T-helper 1 cell (primary cell): ENCODE measurements around the gene ZC3H18.
A peak's percentile ranks its signal among the peaks of the same experiment; 100 is the strongest.

Experiments
- DNase-seq, 5 donors: peaks; one replicate each; pipeline ENCODE4 v3.0.0-alpha.2; 2012 to 2020

ZC3H18 gene

DNA sequence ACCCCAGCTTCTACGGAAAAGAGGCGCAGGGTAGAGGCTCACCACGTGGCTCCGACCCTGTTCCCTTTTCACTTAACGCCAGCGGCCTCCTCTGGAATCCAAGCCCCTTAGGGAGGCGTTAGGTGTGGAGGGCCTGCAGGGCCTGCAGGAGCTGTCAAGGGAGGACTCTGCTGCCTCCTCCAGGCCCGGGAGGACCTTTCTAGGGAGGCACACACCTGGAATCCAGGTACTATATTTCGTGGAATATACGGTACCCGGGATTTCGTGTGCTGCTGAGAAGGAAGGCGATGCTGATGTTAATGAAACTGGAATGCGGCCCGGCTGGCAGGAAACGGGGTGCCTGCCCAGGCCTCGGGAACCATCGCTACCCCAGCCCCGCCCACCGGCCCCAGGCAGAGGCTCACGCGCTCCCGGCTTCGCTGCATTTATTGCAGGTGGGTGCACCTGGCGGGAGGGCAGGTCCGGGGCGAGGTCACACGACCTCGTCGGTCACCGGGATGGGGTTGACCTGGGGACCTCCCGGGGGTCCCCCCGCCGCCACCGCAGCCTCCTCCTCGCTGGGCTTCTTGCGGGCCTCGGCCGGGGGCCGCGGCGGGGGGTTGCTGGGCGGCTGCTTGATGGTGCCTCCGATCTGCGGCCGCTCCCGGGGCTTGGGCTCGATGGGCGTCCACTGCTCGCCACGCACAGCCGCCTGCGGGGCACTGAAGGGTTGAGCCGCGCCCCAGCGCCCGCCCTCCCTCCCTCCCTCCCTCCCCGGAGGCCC is 72.9 kb downstream of the ZC3H18 start:
- DNase-seq, result no peak

DNA sequence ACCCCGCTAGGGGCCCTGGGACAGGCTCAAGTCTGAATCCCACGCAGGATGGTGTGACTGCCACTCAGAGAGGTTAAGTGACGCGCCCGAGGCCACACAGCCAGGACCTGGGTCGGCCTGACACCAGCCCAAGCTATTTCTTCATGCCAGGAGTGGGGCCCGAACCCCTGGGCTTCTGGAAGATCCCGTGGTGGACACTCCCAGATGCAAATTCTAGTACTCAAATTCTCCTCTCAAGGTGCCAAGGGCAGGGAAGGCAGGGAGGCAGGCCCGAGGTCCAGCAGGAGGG is 73.4 kb downstream of the ZC3H18 start:
- no peak for DNase-seq

- no peak for DNase-seq
These were observed 75.3 kb downstream of the ZC3H18 start for GRCh38 chr16:88645455-88645854.

- no peak for DNase-seq
These were observed 75.7 kb downstream of the ZC3H18 start for GRCh38 chr16:88645941-88646340.

DNA sequence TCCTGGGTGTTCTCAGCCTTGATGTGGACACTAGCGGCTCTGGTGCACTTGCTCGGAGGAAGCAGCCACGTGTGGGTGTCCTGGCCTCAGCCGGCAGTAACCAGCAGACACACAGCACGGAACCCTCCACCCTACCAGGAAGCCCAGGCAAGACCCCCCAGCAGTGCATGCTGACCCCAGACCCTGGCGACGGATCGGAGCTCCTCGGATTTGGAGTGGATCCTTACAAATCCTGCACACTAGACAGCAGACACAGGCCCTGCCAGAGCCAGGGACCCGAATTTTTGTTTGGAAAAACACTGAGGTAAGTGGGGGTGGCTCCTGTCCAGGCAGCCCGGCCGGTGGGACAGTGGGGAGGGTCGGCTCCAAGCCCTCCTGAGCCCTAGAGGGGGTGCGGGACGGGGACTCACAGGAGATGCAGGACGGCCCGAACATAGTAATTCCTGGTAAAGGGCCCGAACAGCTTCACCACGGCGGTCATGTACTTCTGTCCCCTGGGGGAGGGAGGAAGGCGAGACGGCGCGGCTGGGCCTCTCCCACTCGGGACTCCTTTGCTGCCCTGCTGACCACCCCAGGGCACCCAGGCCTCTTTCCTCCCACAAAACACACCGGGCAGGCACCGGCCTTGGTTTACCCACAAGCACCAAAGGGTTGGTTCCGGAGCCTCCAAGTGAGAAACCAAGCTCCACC is 76.3 kb downstream of the ZC3H18 start:
- DNase-seq, result no peak

DNA sequence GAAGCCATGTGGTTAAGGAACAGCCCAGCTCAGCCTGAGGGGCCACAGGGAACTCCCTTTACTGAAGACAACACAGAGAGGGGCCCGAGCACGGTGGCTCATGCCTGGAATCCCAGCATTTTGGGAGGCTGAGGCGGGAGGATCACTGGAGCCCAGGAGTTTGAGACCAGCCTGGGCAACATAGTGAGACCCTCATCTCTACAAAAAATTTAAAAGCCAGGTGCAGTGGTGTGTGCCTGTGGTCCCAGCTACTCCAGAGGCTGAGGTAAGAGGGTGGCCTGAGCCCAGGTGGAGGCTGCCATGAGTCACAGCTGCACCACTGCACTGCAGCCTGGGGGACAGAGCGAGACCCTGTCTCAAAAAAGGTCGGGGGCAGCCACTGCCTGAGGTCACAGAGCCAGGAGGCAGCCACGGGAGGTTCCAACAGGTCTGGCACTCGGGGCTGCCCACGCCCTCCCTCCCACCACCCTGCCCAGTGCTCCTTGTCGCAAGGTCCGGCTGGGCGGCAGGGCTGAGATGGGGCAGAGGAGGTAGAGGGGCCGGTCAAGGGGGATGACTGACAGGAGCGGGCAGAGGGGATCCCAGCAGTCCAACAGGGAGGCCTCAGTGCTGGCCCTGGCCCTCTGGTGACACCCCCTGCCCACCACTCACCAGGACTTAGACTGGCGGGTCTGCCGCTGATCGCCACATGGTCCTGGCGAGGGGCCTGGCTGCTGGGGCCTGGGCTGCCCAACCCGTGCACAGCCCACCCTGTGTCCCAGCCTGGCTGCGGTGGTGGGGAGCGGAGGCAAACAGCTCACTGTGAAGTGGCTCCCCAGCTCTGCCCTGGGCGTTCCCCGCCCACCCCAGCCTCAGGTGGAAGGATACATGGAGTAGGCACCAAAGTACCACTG is 77.2 kb downstream of the ZC3H18 start:
- DNase-seq, result no peak

DNA sequence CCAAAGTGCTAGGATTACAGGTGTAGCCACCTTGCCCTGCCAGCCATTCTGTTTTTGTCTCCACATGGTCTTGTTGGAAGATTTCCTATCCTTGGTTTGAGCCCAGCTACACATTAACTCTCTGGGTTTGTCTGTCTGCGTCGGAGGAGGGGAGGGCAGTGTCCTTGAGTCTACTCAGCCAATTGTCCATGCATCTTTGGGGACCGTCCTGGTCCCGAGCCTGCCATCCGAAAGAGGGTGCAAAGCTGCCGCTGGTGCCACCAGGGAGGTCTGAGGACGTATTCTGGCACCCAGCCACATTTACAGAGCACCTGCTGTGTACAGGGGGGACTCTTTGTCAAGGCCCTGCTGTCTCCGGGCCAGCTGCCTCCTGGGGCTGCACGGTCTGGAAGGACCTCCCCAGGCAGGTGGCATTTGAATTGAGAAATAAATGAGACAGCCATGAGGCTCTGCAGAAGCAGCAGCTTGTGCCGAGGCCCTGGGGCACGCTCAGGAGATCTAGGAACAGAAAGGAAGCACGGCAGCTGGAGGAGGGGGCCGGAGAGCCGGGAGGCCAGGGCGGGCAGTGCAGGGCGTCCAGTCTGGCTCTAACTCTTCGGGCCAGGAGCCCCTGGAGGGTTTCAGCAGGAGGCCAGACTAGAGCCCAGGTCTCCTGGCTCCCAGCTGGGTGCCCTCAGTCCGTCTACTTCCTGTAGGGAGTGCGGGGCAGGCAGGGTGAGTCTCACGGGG is 79.2 kb downstream of the ZC3H18 start:
- DNase-seq, result no peak

- DNase-seq, result peak in 3 of 5 donors; percentile 17 to 53 (median 25)
These were observed 79.9 kb downstream of the ZC3H18 start for GRCh38 chr16:88649924-88650748.

DNA sequence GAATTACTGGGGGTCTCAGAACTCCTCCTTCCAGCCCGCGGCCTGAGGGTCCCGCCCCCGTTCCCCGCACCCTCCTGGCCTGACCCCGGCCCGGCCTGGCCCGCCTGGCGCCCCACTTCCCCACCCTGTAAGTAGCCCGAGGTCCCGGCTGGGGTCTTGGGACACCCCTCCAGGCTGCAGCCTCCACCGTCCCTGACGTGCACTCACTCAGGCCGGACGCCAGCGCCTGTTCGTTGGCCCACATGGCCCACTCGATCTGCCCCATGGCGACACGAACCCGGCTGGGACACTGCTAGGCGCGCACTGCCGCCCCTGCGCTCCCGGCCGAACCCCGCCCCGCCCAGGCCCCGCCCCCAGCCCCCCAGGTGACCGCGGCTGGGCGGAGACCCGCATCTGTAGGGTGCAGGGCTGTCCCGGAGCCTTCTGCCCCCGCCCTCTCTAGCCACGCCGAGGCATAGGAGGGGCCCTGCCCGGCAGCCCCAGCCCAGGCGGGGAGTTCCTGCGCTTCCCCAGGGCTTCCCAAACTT is 80.6 kb downstream of the ZC3H18 start, which contains the start of gene CYBA:
TSS of gene CYBA (minus strand) at position 305 of the 527 bp plus-strand sequence. CDS start at position 265, 40 bp downstream.
- peak; percentile 66 to 89 (median 75) for DNase-seq

DNA sequence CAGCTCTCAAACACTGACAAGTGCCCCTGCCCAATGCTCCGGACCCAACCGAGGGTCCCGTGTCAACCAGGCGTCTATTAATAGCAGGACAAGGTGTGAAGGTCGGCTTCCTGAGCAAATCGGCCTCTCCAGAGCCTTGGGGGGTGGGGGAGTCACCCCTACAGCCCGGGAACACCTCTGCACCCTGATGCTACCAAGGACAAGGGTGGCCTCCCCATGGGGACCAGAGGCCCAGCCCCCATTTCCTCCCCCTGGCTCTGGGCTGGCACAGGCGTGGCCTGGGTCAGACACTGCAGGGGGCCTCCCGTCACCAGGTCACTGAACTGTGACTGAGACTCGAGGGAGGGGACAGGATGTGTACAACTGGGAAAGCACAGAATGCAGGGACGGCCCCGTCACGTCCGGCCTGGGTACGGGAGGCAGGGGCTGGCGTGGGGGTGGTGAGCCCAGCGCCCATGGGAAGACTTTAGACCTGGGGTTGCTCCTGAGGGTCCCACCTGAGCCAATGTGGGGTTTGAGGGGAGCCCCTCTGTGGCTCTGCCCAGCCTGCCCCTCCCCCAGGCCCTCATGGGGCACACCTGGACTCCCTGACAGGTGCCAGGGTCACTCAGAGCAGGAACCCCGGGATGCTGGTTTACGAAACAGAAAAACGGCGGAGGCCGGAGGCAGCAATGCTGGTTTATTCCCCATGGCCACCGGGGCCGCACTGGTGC is 81.2 kb downstream of the ZC3H18 start:
- DNase-seq, result peak; percentile 58 to 95 (median 65)

DNA sequence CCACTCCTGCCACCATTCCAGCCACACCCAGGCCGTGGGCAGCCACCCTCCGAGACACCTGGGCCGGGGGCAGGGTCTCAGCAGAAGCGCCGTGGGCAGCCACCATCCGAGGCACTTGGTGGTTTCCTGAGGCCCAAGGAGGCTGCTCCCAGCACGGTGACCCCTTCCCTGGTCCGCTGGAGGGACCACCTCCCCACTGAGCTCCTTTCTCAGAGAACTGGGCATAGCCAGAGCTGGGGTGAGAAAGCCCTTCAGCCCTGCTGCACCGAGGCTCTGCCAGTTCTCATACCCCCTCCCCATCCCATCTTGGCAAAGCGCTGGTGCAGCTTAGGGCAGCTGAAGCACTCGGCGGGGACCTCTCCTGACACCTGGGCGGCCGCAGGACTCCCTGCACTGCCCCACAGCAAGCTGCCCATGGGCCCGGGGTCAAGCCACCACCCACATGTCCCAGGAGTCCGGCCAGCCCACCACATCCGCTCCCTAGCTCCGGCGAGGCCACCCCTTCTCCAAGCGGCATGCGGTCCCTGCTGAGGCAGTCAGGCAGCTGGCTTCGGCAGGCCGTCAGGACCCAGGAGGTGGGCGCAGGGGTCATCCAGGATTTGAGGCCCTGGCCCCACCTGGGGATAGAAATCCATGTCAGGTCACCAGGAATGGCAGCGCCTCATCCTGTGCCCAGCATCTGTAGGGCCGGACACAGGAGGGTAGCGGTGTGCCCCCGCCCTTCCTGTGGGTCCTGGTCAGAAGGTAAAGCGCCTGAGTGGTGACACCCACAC is 82.0 kb downstream of the ZC3H18 start:
- no peak for DNase-seq

DNA sequence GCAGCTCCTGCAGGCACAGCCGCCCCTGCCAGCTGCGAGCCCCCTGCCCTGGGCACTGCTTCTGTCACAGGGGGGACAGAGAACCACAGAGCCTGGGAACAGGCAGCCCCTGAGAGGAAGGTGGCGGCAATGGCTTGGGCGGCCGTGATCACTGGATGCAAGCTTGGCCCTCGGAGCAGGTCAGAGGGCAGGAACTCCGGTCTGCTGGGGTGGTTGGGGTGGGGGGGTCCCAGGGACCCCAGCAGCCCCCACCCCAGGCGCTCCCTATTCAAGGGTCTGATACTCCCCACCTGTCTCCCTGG is 82.5 kb downstream of the ZC3H18 start:
- no peak for DNase-seq

DNA sequence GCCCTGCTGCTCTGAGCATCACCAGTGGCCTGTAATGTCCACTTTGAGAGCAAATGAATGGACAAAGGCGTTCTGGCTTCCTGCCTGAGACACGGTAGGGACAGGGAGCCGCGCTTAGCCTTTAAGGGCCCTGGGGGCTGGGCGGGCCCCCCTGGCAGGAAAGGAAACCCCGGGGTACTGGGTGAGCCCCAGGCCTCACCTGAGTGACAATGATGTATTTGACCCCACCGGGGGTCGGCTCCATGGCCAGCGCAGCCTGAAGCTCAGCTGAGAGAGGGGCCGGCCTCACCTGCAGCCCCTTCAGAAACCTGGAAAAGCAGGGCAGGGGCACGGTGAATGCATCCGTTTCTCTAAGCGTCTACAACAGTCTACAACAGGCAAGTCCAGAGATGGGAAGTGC is 82.9 kb downstream of the ZC3H18 start:
- DNase-seq, result no peak

DNA sequence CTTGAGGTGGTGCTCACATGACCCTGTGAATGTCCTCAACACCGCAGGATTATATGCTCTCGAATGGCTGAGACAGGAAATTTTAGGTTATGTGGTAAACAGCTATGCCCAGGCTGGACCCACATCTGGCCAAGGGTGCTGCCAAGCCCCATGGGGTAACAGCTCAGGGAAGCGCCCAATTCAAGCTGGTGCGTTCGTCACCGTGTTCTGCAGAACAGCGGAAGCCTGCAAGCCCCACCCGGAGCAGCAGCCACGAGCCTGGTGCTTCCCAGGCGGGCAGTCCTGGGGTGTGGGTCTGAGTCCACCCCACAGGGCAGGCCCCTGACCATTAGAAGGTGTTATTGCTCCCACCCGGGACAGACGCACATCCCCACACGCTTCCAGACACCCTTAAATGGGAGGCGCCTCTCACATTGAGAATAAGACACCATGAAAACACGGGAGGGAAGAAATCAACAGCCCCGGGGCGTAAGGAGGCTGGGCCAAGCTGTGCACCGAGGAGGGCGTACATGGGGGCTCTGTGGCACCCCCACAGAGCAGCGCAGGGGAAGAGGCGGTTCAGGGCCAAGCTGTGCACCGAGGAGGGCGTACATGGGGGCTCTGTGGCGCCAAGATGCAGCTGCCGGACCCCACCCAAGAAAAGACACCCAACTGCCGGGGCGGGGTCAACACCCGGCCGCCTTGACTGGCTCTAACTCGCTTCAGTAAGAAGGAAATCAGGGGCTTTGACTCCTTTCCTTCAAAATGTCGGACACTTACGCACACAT is 83.6 kb downstream of the ZC3H18 start:
- DNase-seq, result no peak

DNA sequence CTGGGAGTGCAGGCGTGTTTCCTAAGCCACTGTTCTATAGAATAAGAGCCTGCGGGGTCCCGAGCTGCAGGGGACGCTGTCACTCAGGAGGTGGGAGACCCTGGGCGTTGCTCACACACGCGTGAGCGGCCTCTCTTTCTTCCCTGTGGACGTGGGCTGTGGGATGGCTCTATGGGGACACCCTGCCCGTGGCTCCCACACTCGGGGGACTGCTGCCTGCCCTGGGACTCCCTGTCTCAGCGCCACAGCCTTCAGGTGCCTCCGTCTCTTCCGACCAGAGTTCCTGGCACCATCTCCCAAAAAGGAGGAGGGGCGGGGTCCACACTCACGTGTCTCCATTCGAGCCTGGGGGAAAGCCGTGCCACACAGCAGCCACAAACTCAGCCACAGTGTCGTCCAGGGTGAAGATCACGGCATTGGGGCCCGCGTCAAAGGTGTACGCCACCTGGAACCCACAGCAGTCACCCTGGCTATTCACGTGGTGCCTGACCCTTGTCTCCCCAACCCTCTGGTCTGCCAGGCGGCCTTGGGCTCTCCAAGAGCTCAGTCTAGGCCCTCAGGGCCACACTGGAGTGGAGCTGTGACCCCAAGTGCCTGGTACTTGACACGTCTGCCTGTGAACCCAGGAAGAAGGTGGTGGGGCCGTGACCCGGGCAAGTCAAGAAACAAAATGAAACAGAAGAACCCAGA is 84.3 kb downstream of the ZC3H18 start:
- DNase-seq, result no peak

DNA sequence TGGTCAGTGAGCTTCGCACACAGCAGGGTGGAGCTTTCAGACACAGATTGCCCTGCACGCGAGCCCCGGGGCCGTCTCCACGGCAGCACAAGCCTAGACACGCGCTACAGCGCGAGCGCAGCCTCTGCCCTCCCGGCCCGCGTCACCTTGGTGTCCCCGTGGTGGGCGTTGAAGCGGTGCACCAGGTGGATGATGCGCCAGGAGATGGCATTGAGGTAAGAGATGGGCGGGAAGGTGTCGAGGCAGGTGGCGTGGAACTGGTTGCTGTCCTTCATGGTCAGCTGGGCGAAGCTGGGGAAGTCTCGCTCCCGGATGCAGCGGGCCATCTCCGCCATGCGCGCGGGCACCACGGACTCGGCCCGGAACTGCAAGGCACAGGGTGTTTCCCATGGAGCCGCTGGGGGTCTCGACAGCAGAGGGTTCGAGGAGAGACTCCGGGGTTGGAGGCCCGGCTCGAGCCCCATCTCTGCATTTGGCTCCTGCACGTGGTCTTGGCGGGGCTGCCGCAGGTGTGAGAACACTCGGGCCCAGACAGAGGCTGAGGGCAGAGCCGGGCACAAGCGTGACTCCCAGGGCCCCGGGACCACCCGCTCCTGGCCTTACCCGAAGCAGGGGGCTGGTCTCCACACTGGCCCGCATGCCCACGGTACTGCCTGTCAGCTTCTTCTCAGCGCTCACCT is 85.0 kb downstream of the ZC3H18 start:
- DNase-seq, result no peak

- no peak for DNase-seq
These were observed 85.6 kb downstream of the ZC3H18 start for GRCh38 chr16:88655733-88656281.
